GM12865 (cell line): ENCODE data around the gene YWHAG.
"Not testable (repeated sequence)": the region's sequence is repeated elsewhere in the genome, so short reads cannot be mapped to it uniquely, and the experiment has no call there.

Experiments
- DNase-seq: peaks from one replicate; pipeline ENCODE4 v3.0.0; 2010; ENCODE audit warnings: low read depth
- H3K4me3 ChIP-seq: 2 replicates; pipeline ENCODE4 v1.5.1; 2011; ENCODE audit warnings: mild to moderate bottlenecking, low read depth, low read length, control low read depth
- CTCF ChIP-seq: IDR thresholded peaks from 2 replicates; pipeline ENCODE4 v1.5.1; 2011; ENCODE audit warnings: low read length, control low read depth, low read depth, inconsistent platforms; ENCODE audit not compliant: insufficient read depth; ENCODE audit errors: missing control alignments

Gene YWHAG

GRCh38 chr7:76397409-76398183 is 38.8 kb upstream of the YWHAG start:
- peak; percentile 59 for DNase-seq
- H3K4me3 ChIP-seq, result peak overlapping the region; percentile 34; the same call in 1 of the 2 replicates
- TF ChIP-seq CTCF, result no peak

- TF ChIP-seq CTCF, result no peak
- H3K4me3 ChIP-seq, result no peak overlapping the region
- no peak for DNase-seq
These were observed 38.1 kb upstream of the YWHAG start for GRCh38 chr7:76396864-76397263.

GRCh38 chr7:76395965-76396726 is 37.4 kb upstream of the YWHAG start:
- no peak for TF ChIP-seq CTCF
- no peak overlapping the region for H3K4me3 ChIP-seq
- no peak for DNase-seq

- not testable (repeated sequence) for DNase-seq, H3K4me3 ChIP-seq
These were observed 36.8 kb upstream of the YWHAG start for GRCh38 chr7:76395605-76395964.

GRCh38 chr7:76394957-76395356 is 36.2 kb upstream of the YWHAG start:
- H3K4me3 ChIP-seq, result no peak overlapping the region
- no peak for DNase-seq
- TF ChIP-seq CTCF, result no peak

- H3K4me3 ChIP-seq, result peak overlapping the region; percentile 63
- peak; percentile 95 for DNase-seq
- TF ChIP-seq CTCF, result no peak
These were observed 34.6 kb upstream of the YWHAG start for GRCh38 chr7:76393116-76394031.

GRCh38 chr7:76392531-76393115 is 33.8 kb upstream of the YWHAG start:
- no peak for DNase-seq
- peak overlapping the region; percentile 44 for H3K4me3 ChIP-seq
- TF ChIP-seq CTCF, result no peak
